ENCODE results near the gene CCDC148. TPM values are rescaled to one million over a fixed set of nuclear protein-coding genes. Genes with fewer than 3 reads are reported as not detected.

Gene CCDC148
- total and polyA plus RNA-seq, 2 donors: 0.55 to 1.1 TPM

- H3K36me3 ChIP-seq (ENCODE audit: control insufficient read depth in 2 of 2, insufficient read depth in 2 of 2, low read length in 1 of 2): no peaks in the 10 kb centered on the region
- WGBS: 95% methylated on average over 3 of the region's 3 CpGs
- no peaks in the 10 kb centered on the region for H3K4me1 ChIP-seq (ENCODE audit: control insufficient read depth in 2 of 2, insufficient read depth in 2 of 2, low read length in 2 of 2)
- H3K4me3 ChIP-seq (ENCODE audit: low read length in 2 of 2): no peak overlapping the region
- DNase-seq (ENCODE audit: low read depth in 6 of 9, low spot score in 9 of 9): no peak
- H3K27ac ChIP-seq (ENCODE audit: low read depth in 1 of 2, low read length in 1 of 2): no peak overlapping the region
- no peaks in the 10 kb centered on the region for H3K27me3 ChIP-seq (ENCODE audit: control insufficient read depth in 2 of 2, insufficient read depth in 1 of 2, low read length in 1 of 2)
- H3K9me3 ChIP-seq (ENCODE audit: control insufficient read depth in 2 of 2, insufficient read depth in 1 of 2, low read length in 1 of 2): no peaks in the 10 kb centered on the region
Measured at GRCh38 chr2:158273791-158274190, 182.8 kb downstream of the CCDC148 start.

- Histone ChIP-seq H3K36me3 (ENCODE audit: control insufficient read depth in 2 of 2, insufficient read depth in 2 of 2, low read length in 1 of 2) (no peaks in the 10 kb centered on the region), H3K4me3 (ENCODE audit: low read length in 2 of 2) (no peak overlapping the region), H3K27me3 (ENCODE audit: control insufficient read depth in 2 of 2, insufficient read depth in 1 of 2, low read length in 1 of 2) (no peaks in the 10 kb centered on the region), H3K27ac (ENCODE audit: low read depth in 1 of 2, low read length in 1 of 2) (no peak overlapping the region), H3K4me1 (ENCODE audit: control insufficient read depth in 2 of 2, insufficient read depth in 2 of 2, low read length in 2 of 2) (no peaks in the 10 kb centered on the region), H3K9me3 (ENCODE audit: control insufficient read depth in 2 of 2, insufficient read depth in 1 of 2, low read length in 1 of 2) (no peaks in the 10 kb centered on the region)
- no peak for DNase-seq (ENCODE audit: low read depth in 6 of 9, low spot score in 9 of 9)
- 98% methylated on average over 3 of the region's 3 CpGs for WGBS
Measured at GRCh38 chr2:158270536-158270935, 186.0 kb downstream of the CCDC148 start.

GRCh38 chr2:158269143-158269542, 187.4 kb downstream of the CCDC148 start:
- H3K9me3 ChIP-seq (ENCODE audit: control insufficient read depth in 2 of 2, insufficient read depth in 1 of 2, low read length in 1 of 2): no peaks in the 10 kb centered on the region
- no peaks in the 10 kb centered on the region for H3K4me1 ChIP-seq (ENCODE audit: control insufficient read depth in 2 of 2, insufficient read depth in 2 of 2, low read length in 2 of 2)
- no peak for DNase-seq (ENCODE audit: low read depth in 6 of 9, low spot score in 9 of 9)
- H3K36me3 ChIP-seq (ENCODE audit: control insufficient read depth in 2 of 2, insufficient read depth in 2 of 2, low read length in 1 of 2): no peaks in the 10 kb centered on the region
- H3K27ac ChIP-seq (ENCODE audit: low read depth in 1 of 2, low read length in 1 of 2): no peak overlapping the region
- 97% methylated on average over 2 of the region's 2 CpGs for WGBS
- H3K27me3 ChIP-seq (ENCODE audit: control insufficient read depth in 2 of 2, insufficient read depth in 1 of 2, low read length in 1 of 2): no peaks in the 10 kb centered on the region
- H3K4me3 ChIP-seq (ENCODE audit: low read length in 2 of 2): no peak overlapping the region

- no peaks in the 10 kb centered on the region for H3K9me3 ChIP-seq (ENCODE audit: control insufficient read depth in 2 of 2, insufficient read depth in 1 of 2, low read length in 1 of 2)
- H3K4me1 ChIP-seq (ENCODE audit: control insufficient read depth in 2 of 2, insufficient read depth in 2 of 2, low read length in 2 of 2): no peaks in the 10 kb centered on the region
- 99% methylated on average over 2 of the region's 2 CpGs for WGBS
- H3K27ac ChIP-seq (ENCODE audit: low read depth in 1 of 2, low read length in 1 of 2): no peak overlapping the region
- H3K36me3 ChIP-seq (ENCODE audit: control insufficient read depth in 2 of 2, insufficient read depth in 2 of 2, low read length in 1 of 2): no peaks in the 10 kb centered on the region
- H3K4me3 ChIP-seq (ENCODE audit: low read length in 2 of 2): no peak overlapping the region
- no peaks in the 10 kb centered on the region for H3K27me3 ChIP-seq (ENCODE audit: control insufficient read depth in 2 of 2, insufficient read depth in 1 of 2, low read length in 1 of 2)
- no peak for DNase-seq (ENCODE audit: low read depth in 6 of 9, low spot score in 9 of 9)
Measured at GRCh38 chr2:158266111-158266510, 190.4 kb downstream of the CCDC148 start.

DNA sequence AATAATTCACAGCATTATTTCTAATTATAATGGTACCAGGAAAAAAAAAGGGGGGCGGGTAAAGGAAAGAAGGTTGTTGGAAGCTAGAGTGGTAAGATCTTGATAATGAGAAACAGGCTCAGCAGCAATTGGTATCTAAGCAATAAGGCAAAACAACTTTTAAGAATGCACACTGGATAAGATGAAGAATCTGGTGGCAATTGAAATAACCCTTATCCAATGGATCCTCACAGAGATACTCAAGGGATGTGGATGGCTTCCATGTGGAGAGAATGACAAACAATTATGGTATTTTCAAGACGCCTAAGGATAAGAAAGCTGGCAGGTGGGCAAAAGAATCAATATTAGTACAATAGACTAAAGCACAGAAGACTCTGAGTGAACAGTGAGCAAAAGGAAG, 201.3 kb downstream of the CCDC148 start:
- 98% methylated on average over 2 of the region's 2 CpGs for WGBS
- DNase-seq (ENCODE audit: low read depth in 6 of 9, low spot score in 9 of 9): no peak
- no peaks in the 10 kb centered on the region for H3K27me3 ChIP-seq (ENCODE audit: control insufficient read depth in 2 of 2, insufficient read depth in 1 of 2, low read length in 1 of 2)

DNA sequence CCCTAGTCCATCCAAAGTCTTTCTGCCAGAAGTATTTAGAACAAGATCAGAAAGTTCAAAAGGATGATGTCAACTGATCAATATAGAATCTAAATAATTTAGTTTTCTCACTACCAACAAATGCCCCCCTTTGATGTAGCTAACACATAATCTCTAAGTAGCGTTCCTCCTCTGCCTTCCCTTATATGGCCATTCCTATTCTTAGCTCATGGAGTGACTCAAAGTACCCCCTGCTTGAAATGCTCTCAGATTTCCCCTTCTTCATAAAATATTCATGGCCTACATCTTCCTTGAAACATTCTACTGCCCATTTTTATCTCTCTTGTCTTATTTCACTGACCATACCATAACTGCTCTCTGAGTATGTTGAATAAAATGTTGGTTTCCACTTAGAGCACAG, 203.4 kb downstream of the CCDC148 start:
- 97% methylated on average over 1 of the region's 1 CpG for WGBS
- no peak for DNase-seq (ENCODE audit: low read depth in 6 of 9, low spot score in 9 of 9)
- H3K36me3 ChIP-seq (ENCODE audit: control insufficient read depth in 2 of 2, insufficient read depth in 2 of 2, low read length in 1 of 2): no peaks in the 10 kb centered on the region
- H3K4me3 ChIP-seq (ENCODE audit: low read length in 2 of 2): no peak overlapping the region
- H3K9me3 ChIP-seq (ENCODE audit: control insufficient read depth in 2 of 2, insufficient read depth in 1 of 2, low read length in 1 of 2): no peaks in the 10 kb centered on the region
- H3K4me1 ChIP-seq (ENCODE audit: control insufficient read depth in 2 of 2, insufficient read depth in 2 of 2, low read length in 2 of 2): no peaks in the 10 kb centered on the region
- no peak overlapping the region for H3K27ac ChIP-seq (ENCODE audit: low read depth in 1 of 2, low read length in 1 of 2)
- H3K27me3 ChIP-seq (ENCODE audit: control insufficient read depth in 2 of 2, insufficient read depth in 1 of 2, low read length in 1 of 2): no peaks in the 10 kb centered on the region

More for the DNA sequence above, 201.3 kb downstream of the CCDC148 start:
- Histone ChIP-seq H3K9me3 (ENCODE audit: control insufficient read depth in 2 of 2, insufficient read depth in 1 of 2, low read length in 1 of 2) (no peaks in the 10 kb centered on the region), H3K4me1 (ENCODE audit: control insufficient read depth in 2 of 2, insufficient read depth in 2 of 2, low read length in 2 of 2) (no peaks in the 10 kb centered on the region), H3K4me3 (ENCODE audit: low read length in 2 of 2) (no peak overlapping the region), H3K27ac (ENCODE audit: low read depth in 1 of 2, low read length in 1 of 2) (no peak overlapping the region), H3K36me3 (ENCODE audit: control insufficient read depth in 2 of 2, insufficient read depth in 2 of 2, low read length in 1 of 2) (no peaks in the 10 kb centered on the region)

GRCh38 chr2:158251356-158251755, 205.2 kb downstream of the CCDC148 start:
- H3K27me3 ChIP-seq (ENCODE audit: control insufficient read depth in 2 of 2, insufficient read depth in 1 of 2, low read length in 1 of 2): no peaks in the 10 kb centered on the region
- no peaks in the 10 kb centered on the region for H3K9me3 ChIP-seq (ENCODE audit: control insufficient read depth in 2 of 2, insufficient read depth in 1 of 2, low read length in 1 of 2)
- no peak for DNase-seq (ENCODE audit: low read depth in 6 of 9, low spot score in 9 of 9)
- no peaks in the 10 kb centered on the region for H3K36me3 ChIP-seq (ENCODE audit: control insufficient read depth in 2 of 2, insufficient read depth in 2 of 2, low read length in 1 of 2)
- H3K27ac ChIP-seq (ENCODE audit: low read depth in 1 of 2, low read length in 1 of 2): no peak overlapping the region
- no peak overlapping the region for H3K4me3 ChIP-seq (ENCODE audit: low read length in 2 of 2)
- WGBS: 94% methylated on average over 3 of the region's 3 CpGs
- no peaks in the 10 kb centered on the region for H3K4me1 ChIP-seq (ENCODE audit: control insufficient read depth in 2 of 2, insufficient read depth in 2 of 2, low read length in 2 of 2)

DNA sequence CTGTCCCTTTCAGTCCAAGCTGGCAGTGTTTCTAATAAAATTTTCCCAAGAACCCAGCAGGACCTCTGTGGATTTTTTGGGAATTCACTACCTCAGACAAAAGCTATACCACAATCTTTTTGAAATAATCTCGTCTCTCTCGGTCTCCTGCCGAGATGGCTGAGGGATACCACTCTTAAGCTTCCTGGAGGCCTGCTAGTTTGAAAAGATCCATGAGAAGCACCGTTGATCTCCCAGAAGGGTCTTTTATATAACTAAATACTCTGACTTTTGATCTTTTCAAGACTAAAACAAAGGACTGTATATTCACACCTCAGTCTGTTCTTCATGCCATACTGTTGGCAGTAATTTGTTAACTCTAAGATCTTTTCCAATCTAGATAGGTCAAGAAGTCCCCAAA, 213.2 kb downstream of the CCDC148 start:
- Histone ChIP-seq H3K9me3 (ENCODE audit: control insufficient read depth in 2 of 2, insufficient read depth in 1 of 2, low read length in 1 of 2) (no peaks in the 10 kb centered on the region), H3K4me1 (ENCODE audit: control insufficient read depth in 2 of 2, insufficient read depth in 2 of 2, low read length in 2 of 2) (no peaks in the 10 kb centered on the region), H3K36me3 (ENCODE audit: control insufficient read depth in 2 of 2, insufficient read depth in 2 of 2, low read length in 1 of 2) (no peaks in the 10 kb centered on the region), H3K4me3 (ENCODE audit: low read length in 2 of 2) (no peak overlapping the region), H3K27ac (ENCODE audit: low read depth in 1 of 2, low read length in 1 of 2) (no peak overlapping the region), H3K27me3 (ENCODE audit: control insufficient read depth in 2 of 2, insufficient read depth in 1 of 2, low read length in 1 of 2) (no peaks in the 10 kb centered on the region)
- DNase-seq (ENCODE audit: low read depth in 6 of 9, low spot score in 9 of 9): no peak
- WGBS: 96% methylated on average over 4 of the region's 4 CpGs

DNA sequence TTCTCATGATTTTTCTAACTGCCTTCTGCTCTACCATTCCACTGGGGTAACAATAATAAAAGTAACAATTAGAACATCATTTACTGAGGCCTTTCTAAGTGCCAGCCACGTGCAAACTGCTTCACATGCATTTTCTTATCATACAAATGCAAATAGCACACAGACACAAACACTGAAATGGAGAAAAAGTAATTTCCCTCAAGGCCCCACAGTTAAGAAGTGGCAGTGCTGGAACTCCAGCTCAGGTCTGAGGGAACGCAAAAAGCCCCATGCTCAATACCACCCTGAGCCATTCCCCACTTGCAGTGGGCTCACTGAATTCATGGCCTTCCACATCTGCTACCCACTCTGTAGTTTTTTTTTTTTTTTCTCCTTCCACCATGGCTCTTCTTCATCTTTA, 214.3 kb downstream of the CCDC148 start:
- Histone ChIP-seq H3K27ac (ENCODE audit: low read depth in 1 of 2, low read length in 1 of 2) (no peak overlapping the region), H3K4me3 (ENCODE audit: low read length in 2 of 2) (no peak overlapping the region), H3K36me3 (ENCODE audit: control insufficient read depth in 2 of 2, insufficient read depth in 2 of 2, low read length in 1 of 2) (no peaks in the 10 kb centered on the region), H3K4me1 (ENCODE audit: control insufficient read depth in 2 of 2, insufficient read depth in 2 of 2, low read length in 2 of 2) (no peaks in the 10 kb centered on the region), H3K9me3 (ENCODE audit: control insufficient read depth in 2 of 2, insufficient read depth in 1 of 2, low read length in 1 of 2) (no peaks in the 10 kb centered on the region), H3K27me3 (ENCODE audit: control insufficient read depth in 2 of 2, insufficient read depth in 1 of 2, low read length in 1 of 2) (no peaks in the 10 kb centered on the region)
- 87% methylated on average over 2 of the region's 2 CpGs for WGBS
- no peak for DNase-seq (ENCODE audit: low read depth in 6 of 9, low spot score in 9 of 9)

DNA sequence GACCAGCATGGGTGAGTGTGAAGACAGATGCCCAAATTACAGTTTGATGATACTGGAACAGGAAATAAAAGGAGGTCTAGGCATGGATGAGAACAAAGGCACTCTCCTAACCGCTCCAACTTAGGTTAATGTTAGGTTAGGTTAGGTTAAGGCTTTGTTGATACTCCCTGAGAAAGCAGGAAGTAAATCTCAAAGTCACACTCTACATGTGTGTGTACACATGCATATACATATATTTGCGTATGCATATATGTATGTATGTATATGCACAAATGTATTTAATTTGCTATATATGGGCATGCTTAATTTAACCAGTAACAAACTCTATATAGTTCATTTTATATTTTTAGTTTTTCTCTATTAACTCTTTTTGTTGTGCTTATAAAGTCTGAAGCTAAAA, 215.6 kb downstream of the CCDC148 start:
- Histone ChIP-seq H3K4me3 (ENCODE audit: low read length in 2 of 2) (no peak overlapping the region), H3K27ac (ENCODE audit: low read depth in 1 of 2, low read length in 1 of 2) (no peak overlapping the region), H3K4me1 (ENCODE audit: control insufficient read depth in 2 of 2, insufficient read depth in 2 of 2, low read length in 2 of 2) (no peaks in the 10 kb centered on the region), H3K27me3 (ENCODE audit: control insufficient read depth in 2 of 2, insufficient read depth in 1 of 2, low read length in 1 of 2) (no peaks in the 10 kb centered on the region), H3K9me3 (ENCODE audit: control insufficient read depth in 2 of 2, insufficient read depth in 1 of 2, low read length in 1 of 2) (no peaks in the 10 kb centered on the region), H3K36me3 (ENCODE audit: control insufficient read depth in 2 of 2, insufficient read depth in 2 of 2, low read length in 1 of 2) (no peaks in the 10 kb centered on the region)
- WGBS: 48% methylated on average over 2 of the region's 2 CpGs
- no peak for DNase-seq (ENCODE audit: low read depth in 6 of 9, low spot score in 9 of 9)

All from thymus (tissue), 11 donors.